NCI-H1105 treated with DMSO at 0.1 percent for 48 hours (cell line): ENCODE results near the gene RTL1.

Source experiments
- DNase-seq: peaks from one replicate; lab custom pipeline; 2025; lab: John Stamatoyannopoulos, UW

RTL1 gene

DNA sequence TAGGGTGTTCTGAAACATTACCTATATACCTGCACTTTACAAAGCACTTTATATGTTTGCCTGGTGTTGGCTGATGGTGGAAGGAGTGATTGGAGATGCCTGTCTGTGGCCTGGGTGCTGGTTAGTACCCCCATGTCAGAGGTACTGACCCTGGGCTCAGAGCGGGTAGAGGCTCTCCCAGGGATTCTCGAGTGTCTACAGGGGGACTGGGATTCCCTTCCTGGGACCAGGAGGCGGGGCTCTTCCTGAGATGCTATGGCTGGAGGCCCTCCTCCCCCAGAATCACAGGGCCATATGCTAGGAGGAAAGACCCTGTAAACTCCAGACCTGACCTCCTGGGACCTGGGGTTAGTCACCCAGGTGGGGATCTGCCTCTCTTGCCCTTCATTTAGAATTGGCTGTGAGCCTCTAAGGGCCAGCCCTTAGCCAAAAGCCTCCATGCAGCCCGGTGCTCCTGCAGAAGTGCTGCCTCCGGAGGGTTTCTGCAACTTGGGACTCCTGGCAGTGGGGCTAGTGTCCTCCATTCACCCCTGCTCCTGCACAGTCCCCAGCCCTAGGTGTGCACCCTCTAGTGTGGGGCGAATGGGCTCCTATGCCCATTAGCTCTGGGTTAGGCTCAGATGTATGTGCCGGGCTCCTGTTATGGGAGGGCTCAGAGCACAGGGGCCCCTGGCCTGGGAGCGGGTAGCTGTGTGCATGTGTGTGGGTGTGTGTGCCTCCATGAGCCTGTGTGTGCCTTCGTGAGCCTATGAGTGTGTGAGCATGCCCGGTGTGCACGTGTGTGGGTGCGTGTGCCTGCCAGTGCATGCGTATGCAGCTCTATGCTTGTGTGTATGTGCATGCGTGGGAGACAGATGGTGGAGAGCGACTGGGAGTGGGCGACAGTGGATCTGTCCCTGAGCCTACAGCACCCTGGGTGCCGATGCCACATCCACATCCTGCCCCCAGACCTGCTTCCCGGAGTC, 36.6 kb downstream of the RTL1 start:
- no peak for DNase-seq

DNA sequence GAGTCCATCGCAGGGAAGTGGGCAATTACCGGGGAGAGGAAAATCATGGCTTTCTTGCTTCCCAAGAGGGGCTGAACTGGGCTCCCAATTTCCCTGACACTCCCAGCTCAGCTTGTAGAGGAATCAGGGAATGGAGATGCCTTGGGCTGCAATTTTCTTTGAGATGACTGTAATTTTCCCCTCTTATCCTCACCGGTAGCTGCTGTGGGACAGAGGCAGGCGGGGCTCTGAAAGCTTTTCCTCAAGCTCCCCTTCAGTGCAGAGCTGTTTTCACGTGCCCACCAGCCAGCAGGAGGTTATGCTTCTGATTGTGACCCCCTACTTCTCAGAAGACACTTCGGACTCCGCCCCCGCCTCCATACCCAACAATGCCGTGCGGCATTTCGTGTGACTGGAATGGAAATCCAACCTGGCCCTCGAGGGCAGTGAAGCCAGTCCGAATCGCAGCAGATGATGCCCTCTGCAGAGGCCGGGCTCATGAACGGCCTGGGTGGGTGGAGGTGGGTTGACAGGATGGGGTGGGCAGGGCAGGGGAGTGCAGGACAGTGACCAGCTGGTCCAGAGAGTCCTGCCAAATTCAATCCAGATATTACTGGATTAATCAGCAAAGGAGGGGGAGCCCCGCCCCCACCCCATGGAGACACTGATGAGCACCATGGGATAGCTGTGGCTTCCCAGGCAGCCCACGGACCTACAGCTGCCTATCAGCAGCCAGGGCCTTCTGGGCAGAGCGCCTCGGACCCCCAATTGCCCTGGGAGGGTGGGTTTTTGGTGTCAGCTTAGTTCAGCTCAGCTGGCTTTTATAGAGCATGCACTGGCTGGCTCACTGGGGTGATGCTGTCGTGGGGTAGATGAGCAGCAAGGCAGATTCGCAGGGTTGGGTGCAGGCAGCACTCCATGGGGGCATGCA, 37.6 kb downstream of the RTL1 start:
- DNase-seq = no peak

GRCh38 chr14:100864960-100865681, 38.4 kb downstream of the RTL1 start:
- DNase-seq = no peak

DNA sequence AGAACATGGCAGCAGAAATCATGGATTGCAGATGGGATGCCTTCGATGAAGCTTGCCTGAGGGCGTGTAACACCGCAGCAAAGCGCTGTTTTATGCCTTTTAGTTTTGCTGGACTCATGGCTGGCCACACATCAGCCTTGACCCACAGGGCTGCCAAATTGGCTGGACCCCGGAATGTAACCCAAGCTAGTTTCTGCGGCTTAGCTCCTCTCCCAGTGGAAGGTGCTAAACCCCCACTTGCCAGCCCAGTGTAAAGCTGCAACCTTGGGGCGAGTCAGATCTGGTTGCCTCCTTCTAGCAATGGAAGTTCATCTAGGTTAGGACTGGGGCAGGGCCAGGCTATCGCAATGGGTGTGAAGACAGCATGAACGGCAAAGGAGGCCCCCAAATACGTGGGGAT, 39.3 kb downstream of the RTL1 start:
- DNase-seq = no peak

GRCh38 chr14:100862793-100863192, 40.7 kb downstream of the RTL1 start:
- DNase-seq = no peak

DNA sequence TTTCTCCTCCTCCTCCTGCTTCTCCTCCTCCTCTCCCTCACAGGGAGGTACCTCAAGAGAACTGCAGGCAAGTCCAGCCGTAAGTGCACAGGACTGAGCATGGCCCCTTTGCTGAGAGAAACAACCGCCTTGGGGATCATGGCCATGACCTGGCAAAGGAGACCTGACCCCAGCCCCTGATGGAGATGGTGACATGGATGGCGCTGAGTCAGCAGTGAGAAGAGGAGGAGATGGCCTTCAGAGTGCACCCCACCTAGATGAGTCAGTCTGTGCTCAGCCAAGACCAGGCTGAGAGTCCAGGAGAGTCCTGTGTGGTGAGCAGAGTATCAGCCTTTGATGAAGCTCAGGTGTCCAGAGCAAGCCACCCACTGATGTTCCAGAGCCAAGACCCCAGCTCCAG, 41.2 kb downstream of the RTL1 start:
- DNase-seq = no peak

GRCh38 chr14:100861937-100862247, 41.6 kb downstream of the RTL1 start:
- DNase-seq = no peak

- DNase-seq = no peak
These were observed 42.2 kb downstream of the RTL1 start for GRCh38 chr14:100861188-100861936.

DNA sequence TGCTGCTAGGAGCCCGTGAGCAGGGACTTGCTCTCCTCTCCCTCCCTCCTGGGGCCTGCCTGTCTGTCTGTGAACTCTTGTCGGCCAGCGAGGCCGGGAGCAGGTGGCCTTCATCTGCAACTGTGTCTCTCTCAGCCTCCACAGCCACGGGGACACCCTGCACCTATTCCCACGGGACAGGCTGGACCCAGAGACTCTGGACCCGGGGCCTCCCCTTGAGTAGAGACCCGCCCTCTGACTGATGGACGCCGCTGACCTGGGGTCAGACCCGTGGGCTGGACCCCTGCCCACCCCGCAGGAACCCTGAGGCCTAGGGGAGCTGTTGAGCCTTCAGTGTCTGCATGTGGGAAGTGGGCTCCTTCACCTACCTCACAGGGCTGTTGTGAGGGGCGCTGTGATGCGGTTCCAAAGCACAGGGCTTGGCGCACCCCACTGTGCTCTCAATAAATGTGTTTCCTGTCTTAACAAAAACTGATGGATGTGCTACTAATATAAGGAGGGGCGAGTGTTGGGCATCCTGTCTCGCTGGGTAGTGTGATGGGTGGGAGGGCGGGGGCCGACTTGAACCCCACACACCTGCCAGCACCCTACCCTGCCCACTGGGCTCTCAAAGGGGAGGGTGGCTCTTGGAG, 42.9 kb downstream of the RTL1 start:
- DNase-seq = no peak

- no peak for DNase-seq
These were observed 43.7 kb downstream of the RTL1 start for GRCh38 chr14:100859781-100860180.

DNA sequence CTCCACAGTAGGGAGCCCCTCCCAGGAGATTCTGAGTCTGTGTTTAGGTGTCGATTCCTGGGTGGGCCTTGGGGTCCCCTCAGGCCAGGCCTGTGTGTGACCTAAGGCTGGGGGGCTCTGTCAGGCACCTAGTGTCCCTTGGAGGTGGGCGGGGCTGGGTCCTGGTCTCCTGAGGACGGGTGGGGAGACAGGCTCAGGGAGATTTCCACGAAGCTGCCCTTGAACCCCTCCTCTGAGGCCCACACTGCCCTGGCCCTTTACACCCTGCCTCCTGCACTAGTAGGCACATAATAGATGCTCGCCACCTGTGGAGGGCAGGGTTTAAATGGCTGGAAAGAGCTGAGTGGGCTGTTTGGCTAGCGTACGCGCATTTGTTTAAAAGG, 44.7 kb downstream of the RTL1 start:
- DNase-seq = no peak

GRCh38 chr14:100857923-100858837, 45.3 kb downstream of the RTL1 start:
- DNase-seq = no peak

DNA sequence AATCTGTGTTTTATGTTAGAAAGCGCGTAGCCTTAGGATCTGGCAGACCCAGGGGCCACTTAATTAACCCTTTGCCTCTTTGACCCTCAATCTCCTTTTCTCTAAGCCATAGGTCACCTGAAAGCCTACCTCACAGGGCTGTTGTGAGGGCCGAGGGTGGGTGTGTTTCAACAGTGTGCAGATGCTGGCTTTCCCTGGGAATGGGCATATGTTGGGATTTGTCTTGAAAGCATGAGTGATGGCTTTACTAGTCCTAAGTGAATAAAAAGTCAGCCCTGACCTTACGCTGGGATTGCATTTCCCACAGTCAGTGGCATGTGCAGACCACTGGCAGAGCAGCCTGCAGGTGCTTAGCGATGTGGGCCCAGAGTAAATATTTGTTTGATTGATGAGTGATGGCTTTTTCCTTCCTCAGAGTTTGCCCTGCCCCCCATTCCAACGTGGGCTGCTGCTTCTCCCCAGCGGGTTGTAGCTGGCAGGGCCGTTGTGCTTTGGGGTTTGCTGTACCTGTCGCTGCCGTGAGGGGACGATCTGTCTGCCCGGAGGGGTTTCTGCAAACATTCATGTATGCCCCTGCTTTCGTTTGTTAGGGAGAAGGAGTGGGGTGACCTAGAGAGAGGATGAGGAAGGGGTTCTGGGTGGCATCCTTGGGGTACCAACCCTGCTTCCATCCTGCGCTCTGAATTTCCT, 46.1 kb downstream of the RTL1 start:
- DNase-seq = no peak

- no peak for DNase-seq
These were observed 47.2 kb downstream of the RTL1 start for GRCh38 chr14:100856056-100856950.

- no peak for DNase-seq
These were observed 48.1 kb downstream of the RTL1 start for GRCh38 chr14:100855256-100855930.

GRCh38 chr14:100854435-100854834, 49.1 kb downstream of the RTL1 start:
- no peak for DNase-seq

DNA sequence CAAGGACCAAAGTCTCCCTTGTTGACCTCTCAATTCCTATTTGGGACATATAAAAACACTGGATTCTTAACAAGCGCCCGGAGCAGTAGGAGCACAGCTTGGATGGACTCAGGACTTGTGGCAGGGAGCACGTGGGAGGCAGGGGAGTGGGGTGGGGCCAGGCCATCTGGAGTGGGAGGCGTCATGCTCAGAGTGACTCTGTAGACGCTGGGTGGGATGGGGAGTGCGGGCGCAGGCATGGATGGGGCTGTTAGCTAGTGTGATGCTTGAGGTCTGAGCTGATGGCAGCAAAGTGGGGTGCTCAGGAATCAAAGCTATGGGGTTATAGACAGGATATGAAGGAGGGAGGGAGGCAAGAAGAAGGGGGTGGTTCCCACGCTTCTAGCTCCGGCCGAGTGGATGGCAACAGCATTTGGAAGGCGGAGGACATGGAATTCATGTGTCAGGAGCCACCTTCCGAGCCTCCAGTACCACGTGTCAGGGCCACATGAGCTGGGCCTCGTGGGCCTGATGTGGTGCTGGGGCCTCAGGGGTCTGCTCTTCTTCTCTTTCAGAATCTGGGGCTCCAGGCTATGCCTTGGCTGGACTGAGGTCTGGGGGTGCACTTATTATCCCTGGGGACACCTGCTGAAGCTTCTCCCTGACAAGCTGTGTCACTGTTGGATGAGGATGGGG, 51.4 kb downstream of the RTL1 start:
- DNase-seq = no peak
